Measurements from ENCODE around the gene HMOX1.
"Not testable (repeated sequence)": the region's sequence is repeated elsewhere in the genome, so short reads cannot be mapped to it uniquely, and the experiment has no call there.

DNA sequence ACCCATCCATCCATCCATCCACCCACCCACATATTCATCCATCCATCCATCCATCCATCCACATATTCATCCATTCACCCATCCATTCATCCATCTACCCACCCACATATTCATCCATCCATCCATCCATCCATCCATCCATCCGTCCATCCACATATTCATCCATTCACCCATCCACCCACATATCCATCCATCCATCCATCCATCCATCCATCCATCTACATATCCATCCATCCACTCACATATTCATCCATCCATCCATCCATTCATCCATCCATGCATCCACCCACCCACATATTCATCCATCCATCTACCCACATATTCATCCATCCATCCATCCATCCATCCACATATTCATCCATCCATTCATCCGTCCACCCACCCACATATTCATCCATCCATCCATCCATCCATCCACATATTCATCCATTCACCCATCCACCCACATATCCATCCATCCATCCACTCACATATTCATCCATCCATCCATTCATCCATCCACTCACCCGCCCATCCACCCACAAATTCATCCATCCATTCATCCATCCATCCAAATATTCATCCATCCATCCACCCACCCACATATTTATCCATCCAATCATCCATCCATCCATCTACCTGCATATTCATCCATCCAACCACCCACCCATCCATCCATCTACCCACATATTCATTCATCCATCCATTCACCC is 57.9 kb downstream of the HMOX1 start:
- TF ChIP-seq EZH2 (IDR thresholded peaks at IDR 0.05); POLR2A (IDR thresholded peaks at IDR 0.05; ENCODE audit: borderline replicate concordance, extremely low read depth, insufficient read depth, insufficient read length); ZNF274 (IDR thresholded peaks at IDR 0.05; ENCODE audit: low read depth, low read length): not testable (repeated sequence)
- TF ChIP-seq, protein P1, sequence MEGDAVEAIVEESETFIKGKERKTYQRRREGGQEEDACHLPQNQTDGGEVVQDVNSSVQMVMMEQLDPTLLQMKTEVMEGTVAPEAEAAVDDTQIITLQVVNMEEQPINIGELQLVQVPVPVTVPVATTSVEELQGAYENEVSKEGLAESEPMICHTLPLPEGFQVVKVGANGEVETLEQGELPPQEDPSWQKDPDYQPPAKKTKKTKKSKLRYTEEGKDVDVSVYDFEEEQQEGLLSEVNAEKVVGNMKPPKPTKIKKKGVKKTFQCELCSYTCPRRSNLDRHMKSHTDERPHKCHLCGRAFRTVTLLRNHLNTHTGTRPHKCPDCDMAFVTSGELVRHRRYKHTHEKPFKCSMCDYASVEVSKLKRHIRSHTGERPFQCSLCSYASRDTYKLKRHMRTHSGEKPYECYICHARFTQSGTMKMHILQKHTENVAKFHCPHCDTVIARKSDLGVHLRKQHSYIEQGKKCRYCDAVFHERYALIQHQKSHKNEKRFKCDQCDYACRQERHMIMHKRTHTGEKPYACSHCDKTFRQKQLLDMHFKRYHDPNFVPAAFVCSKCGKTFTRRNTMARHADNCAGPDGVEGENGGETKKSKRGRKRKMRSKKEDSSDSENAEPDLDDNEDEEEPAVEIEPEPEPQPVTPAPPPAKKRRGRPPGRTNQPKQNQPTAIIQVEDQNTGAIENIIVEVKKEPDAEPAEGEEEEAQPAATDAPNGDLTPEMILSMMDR (IDR thresholded peaks at IDR 0.05 in 2 of 3, conservative IDR thresholded peaks at IDR 0.05 in 1 of 3; ENCODE audit: borderline replicate concordance in 1 of 3, insufficient read depth in 1 of 3, low read depth in 2 of 3, low read length in 2 of 3): not testable (repeated sequence)
- TF ChIP-seq, protein P2, sequence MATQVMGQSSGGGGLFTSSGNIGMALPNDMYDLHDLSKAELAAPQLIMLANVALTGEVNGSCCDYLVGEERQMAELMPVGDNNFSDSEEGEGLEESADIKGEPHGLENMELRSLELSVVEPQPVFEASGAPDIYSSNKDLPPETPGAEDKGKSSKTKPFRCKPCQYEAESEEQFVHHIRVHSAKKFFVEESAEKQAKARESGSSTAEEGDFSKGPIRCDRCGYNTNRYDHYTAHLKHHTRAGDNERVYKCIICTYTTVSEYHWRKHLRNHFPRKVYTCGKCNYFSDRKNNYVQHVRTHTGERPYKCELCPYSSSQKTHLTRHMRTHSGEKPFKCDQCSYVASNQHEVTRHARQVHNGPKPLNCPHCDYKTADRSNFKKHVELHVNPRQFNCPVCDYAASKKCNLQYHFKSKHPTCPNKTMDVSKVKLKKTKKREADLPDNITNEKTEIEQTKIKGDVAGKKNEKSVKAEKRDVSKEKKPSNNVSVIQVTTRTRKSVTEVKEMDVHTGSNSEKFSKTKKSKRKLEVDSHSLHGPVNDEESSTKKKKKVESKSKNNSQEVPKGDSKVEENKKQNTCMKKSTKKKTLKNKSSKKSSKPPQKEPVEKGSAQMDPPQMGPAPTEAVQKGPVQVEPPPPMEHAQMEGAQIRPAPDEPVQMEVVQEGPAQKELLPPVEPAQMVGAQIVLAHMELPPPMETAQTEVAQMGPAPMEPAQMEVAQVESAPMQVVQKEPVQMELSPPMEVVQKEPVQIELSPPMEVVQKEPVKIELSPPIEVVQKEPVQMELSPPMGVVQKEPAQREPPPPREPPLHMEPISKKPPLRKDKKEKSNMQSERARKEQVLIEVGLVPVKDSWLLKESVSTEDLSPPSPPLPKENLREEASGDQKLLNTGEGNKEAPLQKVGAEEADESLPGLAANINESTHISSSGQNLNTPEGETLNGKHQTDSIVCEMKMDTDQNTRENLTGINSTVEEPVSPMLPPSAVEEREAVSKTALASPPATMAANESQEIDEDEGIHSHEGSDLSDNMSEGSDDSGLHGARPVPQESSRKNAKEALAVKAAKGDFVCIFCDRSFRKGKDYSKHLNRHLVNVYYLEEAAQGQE (IDR thresholded peaks at IDR 0.05; ENCODE audit: low read depth): not testable (repeated sequence)

All from HCT116 (cell line).